K562 (cell line): ENCODE data around the gene SH3GL3. TPM values are rescaled to one million over a fixed set of nuclear protein-coding genes. Genes with fewer than 3 reads are reported as not detected.

Experiments used
- ARID2 ChIP-seq: fragments of 450-650 bp; IDR thresholded peaks from 2 replicates; pipeline ENCODE4 v1.6.1; 2017; ENCODE audit warnings: antibody characterized with exemption, mild to moderate bottlenecking
- ATF7 ChIP-seq: fragments of 450-650 bp; IDR thresholded peaks from 2 replicates; pipeline ENCODE4 v1.7.1; 2014; ENCODE audit warnings: mild to moderate bottlenecking, moderate library complexity
- BRCA1 ChIP-seq, 2 experiments: fragments of 450-650 bp in 1 of 2; sonication (generic) in 1 of 2; formaldehyde crosslinking in 1 of 2; IDR thresholded peaks; 2 replicates each; pipeline versions ENCODE4 v1.5.0 to v1.6.1; 2017 to 2020; ENCODE audit warnings: mild to moderate bottlenecking in 1 of 2, missing genetic modification reagents in 1 of 2
- CEBPG ChIP-seq, 3 experiments: fragments of 200-800 bp in 1 of 3; sonication (Bioruptor generic) in 1 of 3; sonication (generic) in 1 of 3; formaldehyde crosslinking in 1 of 3; IDR thresholded peaks in 2 of 3; conservative IDR thresholded peaks in 1 of 3; 2 replicates each; pipeline versions ENCODE4 v1.6.1 to v1.8.0; 2016 to 2022; ENCODE audit warnings: missing compliant biosample characterization in 2 of 3, missing genetic modification characterization in 2 of 3, mild to moderate bottlenecking in 1 of 3, missing genetic modification reagents in 1 of 3
- CREM ChIP-seq: IDR thresholded peaks from 2 replicates; pipeline ENCODE4 v1.6.1; 2014; ENCODE audit warnings: antibody characterized with exemption, low read depth
- DEAF1 ChIP-seq: fragments of 450-650 bp; formaldehyde crosslinking; IDR thresholded peaks from 2 replicates; pipeline ENCODE4 v1.4.0; 2020; ENCODE audit warnings: mild to moderate bottlenecking, moderate library complexity
- JUND ChIP-seq, 2 experiments: IDR thresholded peaks; 2 replicates in 1 of 2; 3 replicates in 1 of 2; pipeline ENCODE4 v1.6.1; 2011; ENCODE audit warnings: borderline replicate concordance in 2 of 2, low read depth in 2 of 2, low read length in 2 of 2, improper control_type of control experiment in 1 of 2, missing biosample characterization in 1 of 2, missing genetic modification characterization in 1 of 2, missing genetic modification reagents in 1 of 2
- KLF16 ChIP-seq: IDR thresholded peaks from 2 replicates; pipeline ENCODE4 v1.6.1; 2016; ENCODE audit warnings: antibody characterized with exemption
- RAD21 ChIP-seq, 2 experiments: fragments of 250-450 bp in 1 of 2; fragments of 450-650 bp in 1 of 2; sonication (Bioruptor Pico) in 1 of 2; formaldehyde crosslinking in 1 of 2; IDR thresholded peaks in 1 of 2; conservative IDR thresholded peaks in 1 of 2; 2 replicates each; pipeline versions ENCODE4 v1.4.0 to v1.8.0; 2020 to 2022; ENCODE audit warnings: mild to moderate bottlenecking in 2 of 2, moderate library complexity in 1 of 2
- RB1 ChIP-seq: fragments of 450-650 bp; IDR thresholded peaks from 2 replicates; pipeline ENCODE4 v1.6.1; 2017; ENCODE audit warnings: low read depth, mild to moderate bottlenecking
- RCOR1 ChIP-seq, 2 experiments: IDR thresholded peaks; 2 replicates each; pipeline ENCODE4 v1.6.1; 2012; ENCODE audit warnings: low read depth in 2 of 2, low read length in 2 of 2, borderline replicate concordance in 1 of 2, improper control_type of control experiment in 1 of 2
- TAF9B ChIP-seq: fragments of 450-650 bp; IDR thresholded peaks from 2 replicates; pipeline ENCODE4 v1.6.1; 2018; ENCODE audit warnings: mild to moderate bottlenecking; ENCODE audit not compliant: partially characterized antibody
- ZMIZ1 ChIP-seq, 2 experiments: fragments of 150-350 bp in 1 of 2; IDR thresholded peaks; 2 replicates each; pipeline ENCODE4 v1.6.1; 2012 to 2016; ENCODE audit warnings: low read depth in 2 of 2, low read length in 2 of 2, mild to moderate bottlenecking in 1 of 2, moderate library complexity in 1 of 2
- ZNF764 ChIP-seq: fragments of 250-450 bp; sonication (Bioruptor Pico); IDR thresholded peaks from 2 replicates; pipeline ENCODE4 v1.4.0; 2020; ENCODE audit warnings: low read depth, mild to moderate bottlenecking, moderate library complexity
- polyA plus RNA-seq, 8 experiments: library from polyadenylated mRNA; depleted of rRNA in 4 of 8; stranded (reverse) in 5 of 8; unstranded in 3 of 8; fragments of >200 nt; fragmentation: Nextera tagmentation in 2 of 8; fragmentation: Illumina TruSeq in 1 of 8; extraction: Ambion mirVana in 2 of 8; extraction: Trizol in 1 of 8; gene quantifications; 2 replicates each; pipeline versions ENCODE4 v1.2.1 to v1.2.3, GENCODE V29; 2011 to 2014; ENCODE audit warnings: inconsistent platforms in 1 of 8, missing spikeins in 1 of 8
- total RNA-seq, 7 experiments: library from RNA; depleted of rRNA in 6 of 7; stranded (reverse); fragments of >200 nt in 6 of 7; fragmentation: Illumina TruSeq in 2 of 7; extraction: Trizol in 2 of 7; gene quantifications; 2 replicates each; pipeline versions ENCODE4 v1.2.1 to v1.2.3, GENCODE V29; 2011 to 2021; ENCODE audit warnings: low replicate concordance in 1 of 7
- TF ChIP-seq, protein P1 (sequence below): fragments of 200-800 bp; sonication (Bioruptor generic); IDR thresholded peaks from 2 replicates; pipeline ENCODE4 v1.6.1; 2017; ENCODE audit warnings: missing genetic modification characterization, missing compliant biosample characterization
- TF ChIP-seq, protein P2 (sequence below), 2 experiments: fragments of 450-650 bp; conservative IDR thresholded peaks; 2 replicates each; pipeline ENCODE4 v1.6.1; 2017; ENCODE audit warnings: mild to moderate bottlenecking in 2 of 2, moderate library complexity in 2 of 2

SH3GL3 gene
- total and polyA plus RNA-seq, 9 of the 15 experiments (the other 6 are each of a cell fraction or from before 2014, with no cell fraction given), result 3.9 to 16.0 (median 9.7) TPM

DNA sequence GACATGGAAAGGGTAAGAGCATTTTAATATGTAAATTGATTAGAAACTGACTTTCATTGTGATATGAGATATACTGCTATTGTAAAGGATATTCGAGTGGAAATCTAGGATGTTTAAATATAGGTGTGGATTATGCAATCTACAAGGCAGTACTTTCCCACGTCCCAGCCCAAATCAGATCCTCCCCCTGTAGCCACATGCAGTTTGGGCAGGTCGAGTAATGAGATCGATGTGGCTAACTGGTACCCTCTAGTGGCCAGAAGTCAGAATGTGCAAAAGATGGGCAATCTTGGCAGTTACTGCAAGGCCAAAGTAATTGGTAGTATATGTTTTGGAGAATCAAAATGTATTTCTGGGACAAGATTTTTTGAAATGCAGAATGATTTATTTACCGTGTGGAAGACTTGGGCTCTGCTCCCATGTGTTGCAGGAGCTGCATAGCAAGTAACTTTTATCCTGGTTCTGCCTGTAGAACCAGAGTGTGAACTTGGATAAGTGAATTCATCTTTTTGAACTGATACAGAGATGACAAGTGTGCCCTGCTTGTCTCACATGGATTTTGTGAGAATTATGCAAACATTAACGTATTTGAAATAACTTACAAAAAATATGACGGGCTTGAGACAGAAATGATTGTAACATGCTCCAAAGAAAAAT, 112.3 kb downstream of the SH3GL3 start (continued):
- peak; percentile 38; the same call in 1 of the 2 replicates for TF ChIP-seq RB1
- no peak for TF ChIP-seq ZNF764 (CRISPR knock-in tag)
- TF ChIP-seq RCOR1 (IDR thresholded peaks at IDR 0.05; ENCODE audit: borderline replicate concordance in 1 of 2, low read depth in 2 of 2, low read length in 2 of 2), result peak in 1 of 2 experiments; percentile 58; a peak in 1 of 4 replicates
- TF ChIP-seq RAD21 (CRISPR knock-in tag; conservative IDR thresholded peaks at IDR 0.05 in 1 of 2, IDR thresholded peaks at IDR 0.05 in 1 of 2), result peak; percentile 85 to 95
- TF ChIP-seq, protein P1, sequence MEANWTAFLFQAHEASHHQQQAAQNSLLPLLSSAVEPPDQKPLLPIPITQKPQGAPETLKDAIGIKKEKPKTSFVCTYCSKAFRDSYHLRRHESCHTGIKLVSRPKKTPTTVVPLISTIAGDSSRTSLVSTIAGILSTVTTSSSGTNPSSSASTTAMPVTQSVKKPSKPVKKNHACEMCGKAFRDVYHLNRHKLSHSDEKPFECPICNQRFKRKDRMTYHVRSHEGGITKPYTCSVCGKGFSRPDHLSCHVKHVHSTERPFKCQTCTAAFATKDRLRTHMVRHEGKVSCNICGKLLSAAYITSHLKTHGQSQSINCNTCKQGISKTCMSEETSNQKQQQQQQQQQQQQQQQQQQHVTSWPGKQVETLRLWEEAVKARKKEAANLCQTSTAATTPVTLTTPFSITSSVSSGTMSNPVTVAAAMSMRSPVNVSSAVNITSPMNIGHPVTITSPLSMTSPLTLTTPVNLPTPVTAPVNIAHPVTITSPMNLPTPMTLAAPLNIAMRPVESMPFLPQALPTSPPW, result peak; percentile 54
- peak; percentile 86 for TF ChIP-seq ARID2
- TF ChIP-seq KLF16, result 0 out of 2 replicates have a peak, but pooled peaks have one; percentile 13
- peak; percentile 76 for TF ChIP-seq DEAF1 (CRISPR knock-in tag)
- TF ChIP-seq BRCA1 (IDR thresholded peaks at IDR 0.05), result no peak
- no peak for TF ChIP-seq BRCA1 (CRISPR knock-in tag; IDR thresholded peaks at IDR 0.05)
- TF ChIP-seq CEBPG (CRISPR knock-in tag; IDR thresholded peaks at IDR 0.05), result no peak
- TF ChIP-seq CEBPG (tag; conservative IDR thresholded peaks at IDR 0.05 in 1 of 2, IDR thresholded peaks at IDR 0.05 in 1 of 2), result peak; percentile 87
- peak; percentile 53; the same call in 1 of the 2 replicates for TF ChIP-seq JUND (IDR thresholded peaks at IDR 0.05; ENCODE audit: borderline replicate concordance, low read depth, low read length)
- TF ChIP-seq JUND (tag; IDR thresholded peaks at IDR 0.05; ENCODE audit: borderline replicate concordance, low read depth, low read length), result no peak
- TF ChIP-seq ATF7, result peak; percentile 49; the same call in 1 of the 2 replicates
- TF ChIP-seq ZMIZ1 (IDR thresholded peaks at IDR 0.05; ENCODE audit: low read depth in 2 of 2, low read length in 2 of 2), result no peak
- TF ChIP-seq TAF9B, result no peak
- TF ChIP-seq, protein P2, sequence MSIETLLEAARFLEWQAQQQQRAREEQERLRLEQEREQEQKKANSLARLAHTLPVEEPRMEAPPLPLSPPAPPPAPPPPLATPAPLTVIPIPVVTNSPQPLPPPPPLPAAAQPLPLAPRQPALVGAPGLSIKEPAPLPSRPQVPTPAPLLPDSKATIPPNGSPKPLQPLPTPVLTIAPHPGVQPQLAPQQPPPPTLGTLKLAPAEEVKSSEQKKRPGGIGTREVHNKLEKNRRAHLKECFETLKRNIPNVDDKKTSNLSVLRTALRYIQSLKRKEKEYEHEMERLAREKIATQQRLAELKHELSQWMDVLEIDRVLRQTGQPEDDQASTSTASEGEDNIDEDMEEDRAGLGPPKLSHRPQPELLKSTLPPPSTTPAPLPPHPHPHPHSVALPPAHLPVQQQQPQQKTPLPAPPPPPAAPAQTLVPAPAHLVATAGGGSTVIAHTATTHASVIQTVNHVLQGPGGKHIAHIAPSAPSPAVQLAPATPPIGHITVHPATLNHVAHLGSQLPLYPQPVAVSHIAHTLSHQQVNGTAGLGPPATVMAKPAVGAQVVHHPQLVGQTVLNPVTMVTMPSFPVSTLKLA (conservative IDR thresholded peaks at IDR 0.05), result 0 out of 4 replicates have a peak, but pooled peaks of 1 of the 2 experiments have one; percentile 26
- TF ChIP-seq CREM, result peak; percentile 32; the same call in 1 of the 2 replicates
